Esophagus squamous epithelium (tissue), 4 donors: ENCODE results near the gene TPSG1.

Experiments used
- CTCF ChIP-seq, 6 experiments: fragments of 450-650 bp in 4 of 6; fragments of 200-600 bp in 2 of 6; sonication (generic) in 2 of 6; IDR thresholded peaks; one replicate each; pipeline ENCODE4 v1.5.1; 2016 to 2019; ENCODE audit warnings: antibody characterized with exemption in 6 of 6, mild to moderate bottlenecking in 4 of 6, moderate library complexity in 4 of 6
- POLR2A ChIP-seq, 4 donors: fragments of 450-650 bp; IDR thresholded peaks; one replicate each; pipeline ENCODE4 v1.6.1; 2017; ENCODE audit warnings: antibody characterized with exemption in 4 of 4, mild to moderate bottlenecking in 4 of 4, moderate library complexity in 3 of 4

GRCh38 chr16:1265090-1265630, 40.1 kb upstream of the TPSG1 start:
- TF ChIP-seq CTCF (IDR thresholded peaks at IDR 0.05) (no peak), POLR2A (IDR thresholded peaks at IDR 0.05) (no peak)
